HG03442 (cell line): ENCODE results near the gene MX1.

Experiments
- ATAC-seq: cut with Tn5 transposase; IDR thresholded peaks from one replicate; pipeline ENCODE4 v1.9.1; 2021; ENCODE audit warnings: mild to moderate bottlenecking, moderate library complexity; ENCODE audit not compliant: unreplicated experiment

Gene MX1

GRCh38 chr21:41425954-41426675 is at the start of gene MX1:
Gene MX1, plus strand, starts transcription at chr21:41426239. Its CDS starts 5,832 bp downstream, at chr21:41432071.
- ATAC-seq = peak; percentile 79

DNA sequence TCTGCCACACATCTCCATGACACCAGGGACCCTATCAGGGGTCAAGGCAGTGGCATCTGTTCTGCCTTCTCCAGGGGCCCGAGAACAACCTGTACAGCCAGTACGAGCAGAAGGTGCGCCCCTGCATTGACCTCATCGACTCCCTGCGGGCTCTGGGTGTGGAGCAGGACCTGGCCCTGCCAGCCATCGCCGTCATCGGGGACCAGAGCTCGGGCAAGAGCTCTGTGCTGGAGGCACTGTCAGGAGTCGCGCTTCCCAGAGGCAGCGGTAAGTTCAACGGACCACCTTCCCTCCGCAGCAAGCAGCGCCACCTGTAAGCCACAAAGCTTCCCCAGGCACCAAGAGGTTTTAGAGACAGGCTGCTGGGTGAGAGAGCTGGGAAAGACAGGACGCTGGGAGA is 48.3 kb upstream of the MX1 start:
- ATAC-seq = no peak

DNA sequence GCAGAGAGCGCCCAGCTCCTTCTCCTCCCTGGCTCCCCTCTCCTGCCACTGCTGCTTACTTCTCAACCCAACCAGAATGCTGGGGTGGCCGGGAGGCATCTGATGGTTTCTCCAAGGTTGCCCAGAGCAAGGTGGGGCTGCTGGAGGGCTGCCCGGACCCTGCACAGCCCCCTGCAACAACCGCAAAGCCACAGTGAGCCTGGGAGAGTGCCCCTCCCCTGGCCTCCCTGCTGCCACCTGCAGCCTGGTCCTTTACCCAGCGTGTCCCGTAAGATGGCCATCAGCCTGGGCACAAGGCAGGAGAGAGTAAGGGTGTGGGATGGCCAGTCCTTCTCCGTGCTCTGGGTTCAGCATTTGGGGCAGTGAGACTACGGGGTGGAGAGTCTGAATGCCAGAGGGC is 47.2 kb upstream of the MX1 start:
- ATAC-seq = no peak

DNA sequence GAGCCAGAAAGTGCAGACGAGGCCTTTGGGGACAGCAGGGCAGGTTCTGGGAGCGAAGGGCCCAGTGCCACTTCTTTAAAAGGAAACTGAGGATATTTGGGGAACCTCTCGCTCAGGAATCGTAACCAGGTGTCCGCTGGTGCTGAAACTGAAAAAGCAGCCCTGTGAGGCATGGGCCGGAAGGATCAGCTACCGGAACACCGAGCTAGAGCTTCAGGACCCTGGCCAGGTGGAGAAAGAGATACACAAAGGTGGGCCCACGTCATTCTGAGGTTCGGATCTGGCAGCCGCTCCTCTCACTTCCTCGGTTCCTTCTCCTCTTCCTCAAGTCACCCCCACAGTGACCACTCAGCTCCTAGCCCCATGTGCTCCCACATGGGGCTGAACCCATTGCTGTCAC is 46.1 kb upstream of the MX1 start:
- no peak for ATAC-seq

DNA sequence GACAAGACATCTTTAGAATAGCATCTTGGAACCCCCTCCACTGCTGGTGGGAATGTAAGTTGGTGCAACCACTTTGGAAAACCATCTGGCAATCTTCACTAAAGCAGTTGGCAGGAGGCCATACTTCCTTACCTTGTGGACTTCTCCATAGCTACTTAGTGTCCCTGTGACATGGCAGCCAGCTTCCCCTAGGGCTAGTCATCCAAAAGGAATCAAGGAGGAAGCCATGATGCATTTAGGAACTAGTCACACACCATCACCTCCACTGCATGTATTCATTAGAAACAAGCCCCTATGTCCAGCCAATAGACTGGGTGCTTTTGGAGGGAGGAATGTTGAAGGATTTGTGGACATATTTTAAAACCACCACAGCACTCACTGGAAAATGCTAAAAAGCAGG is 44.3 kb upstream of the MX1 start:
- no peak for ATAC-seq

DNA sequence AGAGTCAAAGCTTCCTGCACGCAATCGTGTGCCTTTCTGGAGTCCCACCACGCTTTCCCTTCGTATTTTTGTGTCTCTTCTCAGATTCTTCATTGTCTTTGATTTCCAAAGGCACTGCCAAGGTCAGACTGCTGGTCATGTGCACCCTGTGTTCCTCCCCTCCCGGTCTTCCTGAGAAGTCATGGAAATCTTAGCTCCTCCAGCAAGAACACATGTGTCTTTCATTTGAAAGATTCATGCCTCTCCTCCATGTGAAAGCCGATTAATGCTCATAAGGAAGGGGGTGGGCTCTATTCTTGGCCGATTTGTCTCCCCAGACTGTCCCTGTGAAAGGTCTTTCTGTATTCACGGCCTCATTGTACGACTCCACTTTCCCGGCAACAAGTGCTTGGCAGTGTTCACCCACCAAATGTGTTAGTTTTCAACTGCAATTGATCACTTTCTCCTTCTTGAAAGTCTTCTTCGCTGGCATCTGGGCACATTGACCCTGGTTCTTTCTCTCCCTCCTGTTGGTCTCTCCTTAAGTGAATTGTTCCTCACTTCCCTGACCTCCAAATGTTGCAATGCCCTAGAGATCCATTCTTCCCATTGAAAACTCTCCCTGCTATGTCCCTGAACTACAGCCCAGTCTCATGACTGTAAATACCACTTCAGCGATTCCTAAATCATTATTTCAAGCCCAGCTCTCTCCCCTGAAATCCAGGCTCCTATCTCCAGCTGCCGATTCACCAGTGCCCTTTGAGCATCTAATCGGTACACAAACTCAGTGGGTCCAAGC is 38.8 kb upstream of the MX1 start:
- ATAC-seq = no peak

GRCh38 chr21:41387824-41388223 is 38.2 kb upstream of the MX1 start:
- ATAC-seq = no peak

GRCh38 chr21:41388259-41388658 is 37.8 kb upstream of the MX1 start:
- no peak for ATAC-seq

GRCh38 chr21:41390043-41390639 is 35.9 kb upstream of the MX1 start:
- ATAC-seq = no peak

- no peak for ATAC-seq
Observed at GRCh38 chr21:41393876-41394465, 32.1 kb upstream of the MX1 start.

GRCh38 chr21:41396558-41397075 is 29.4 kb upstream of the MX1 start:
- no peak for ATAC-seq

GRCh38 chr21:41397471-41397891 is 28.6 kb upstream of the MX1 start:
- ATAC-seq = no peak

DNA sequence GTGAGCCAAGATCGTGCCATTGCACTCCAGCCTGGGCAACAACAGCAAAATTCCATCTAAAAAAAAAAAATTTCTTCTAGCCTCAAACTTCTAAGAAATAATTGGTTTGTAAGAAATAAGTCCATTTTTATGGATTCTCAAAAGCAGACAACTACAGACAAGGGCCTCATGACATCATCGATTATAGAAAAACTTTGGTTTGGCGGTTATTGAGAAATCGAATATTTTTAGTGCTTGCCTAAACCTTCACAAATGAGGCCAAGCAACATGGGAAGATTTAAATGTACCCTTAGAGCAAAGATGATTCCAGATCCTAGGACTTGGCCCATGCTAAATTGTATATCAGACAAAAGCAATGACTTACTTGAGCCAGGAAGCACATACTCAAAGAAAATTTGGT is 27.8 kb upstream of the MX1 start:
- ATAC-seq = no peak

- no peak for ATAC-seq
Observed at GRCh38 chr21:41398831-41399230, 27.2 kb upstream of the MX1 start.

- no peak for ATAC-seq
Observed at GRCh38 chr21:41399246-41399800, 26.7 kb upstream of the MX1 start.

GRCh38 chr21:41402231-41402630 is 23.8 kb upstream of the MX1 start:
- ATAC-seq = no peak

- ATAC-seq = no peak
Observed at GRCh38 chr21:41402796-41403195, 23.2 kb upstream of the MX1 start.

GRCh38 chr21:41403331-41403730 is 22.7 kb upstream of the MX1 start:
- no peak for ATAC-seq

GRCh38 chr21:41403966-41404365 is 22.1 kb upstream of the MX1 start:
- no peak for ATAC-seq

- no peak for ATAC-seq
Observed at GRCh38 chr21:41405321-41405720, 20.7 kb upstream of the MX1 start.

DNA sequence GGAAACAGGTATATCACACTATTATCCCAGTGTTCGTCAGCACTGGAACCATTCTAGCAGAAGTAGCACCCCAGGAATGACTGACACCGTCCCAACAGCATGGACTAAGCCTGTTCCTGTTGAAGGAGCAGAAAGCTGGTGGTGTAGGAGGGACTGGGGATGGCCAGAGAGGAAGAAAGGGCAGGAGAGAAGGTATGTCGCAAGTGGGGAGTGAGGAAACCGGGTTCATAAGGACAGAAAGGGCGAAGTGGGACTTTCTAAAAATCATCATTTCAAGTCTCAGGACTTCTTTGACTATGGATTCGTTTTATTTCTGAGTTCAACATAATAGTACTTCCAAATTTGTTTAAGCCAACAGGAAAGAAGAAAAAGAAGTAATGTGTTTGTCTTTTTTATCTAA is 19.7 kb upstream of the MX1 start:
- ATAC-seq = no peak
